ENCODE data around the gene OXER1.

- TF ChIP-seq POLR2A (IDR thresholded peaks at IDR 0.05), result no peak
- TF ChIP-seq, protein P1, sequence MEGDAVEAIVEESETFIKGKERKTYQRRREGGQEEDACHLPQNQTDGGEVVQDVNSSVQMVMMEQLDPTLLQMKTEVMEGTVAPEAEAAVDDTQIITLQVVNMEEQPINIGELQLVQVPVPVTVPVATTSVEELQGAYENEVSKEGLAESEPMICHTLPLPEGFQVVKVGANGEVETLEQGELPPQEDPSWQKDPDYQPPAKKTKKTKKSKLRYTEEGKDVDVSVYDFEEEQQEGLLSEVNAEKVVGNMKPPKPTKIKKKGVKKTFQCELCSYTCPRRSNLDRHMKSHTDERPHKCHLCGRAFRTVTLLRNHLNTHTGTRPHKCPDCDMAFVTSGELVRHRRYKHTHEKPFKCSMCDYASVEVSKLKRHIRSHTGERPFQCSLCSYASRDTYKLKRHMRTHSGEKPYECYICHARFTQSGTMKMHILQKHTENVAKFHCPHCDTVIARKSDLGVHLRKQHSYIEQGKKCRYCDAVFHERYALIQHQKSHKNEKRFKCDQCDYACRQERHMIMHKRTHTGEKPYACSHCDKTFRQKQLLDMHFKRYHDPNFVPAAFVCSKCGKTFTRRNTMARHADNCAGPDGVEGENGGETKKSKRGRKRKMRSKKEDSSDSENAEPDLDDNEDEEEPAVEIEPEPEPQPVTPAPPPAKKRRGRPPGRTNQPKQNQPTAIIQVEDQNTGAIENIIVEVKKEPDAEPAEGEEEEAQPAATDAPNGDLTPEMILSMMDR (IDR thresholded peaks at IDR 0.05), result no peak
These were observed 20.3 kb downstream of the OXER1 start for GRCh38 chr2:42743659-42743990.
